H1 (cell line): Measurements from ENCODE around the gene AMOTL2. TPM values are rescaled to one million over a fixed set of nuclear protein-coding genes. Genes with fewer than 3 reads are reported as not detected.

Experiments used
- BRCA1 ChIP-seq: IDR thresholded peaks from 2 replicates; pipeline ENCODE4 v1.6.1; 2012; ENCODE audit warnings: low read depth, low read length, improper control_type of control experiment
- CBX8 ChIP-seq: fragments of 300-800, 300-1000 bp; sonication (generic); IDR thresholded peaks from 2 replicates; pipeline ENCODE4 v1.7.1; 2016; ENCODE audit warnings: low read depth, low read length, borderline replicate concordance
- EP300 ChIP-seq, 2 experiments: IDR thresholded peaks; 1 replicate in 1 of 2; 2 replicates in 1 of 2; pipeline ENCODE4 v1.6.1; 2011 to 2012; ENCODE audit warnings: low read depth in 2 of 2, low read length in 2 of 2, mild to moderate bottlenecking in 2 of 2, borderline replicate concordance in 1 of 2, inconsistent platforms in 1 of 2, moderate library complexity in 1 of 2
- EZH2 ChIP-seq: fragments of 200-600 bp; sonication (generic); IDR thresholded peaks from 2 replicates; pipeline ENCODE4 v1.7.1; 2012; ENCODE audit warnings: low read depth, mild to moderate bottlenecking, moderate library complexity, low read length, inconsistent platforms; ENCODE audit not compliant: severe bottlenecking
- KDM4A ChIP-seq: IDR thresholded peaks from one replicate; pipeline ENCODE4 v1.7.1; 2012; ENCODE audit warnings: low read depth, mild to moderate bottlenecking, moderate library complexity, low read length, inconsistent platforms; ENCODE audit not compliant: severe bottlenecking
- KDM5A ChIP-seq: fragments of 200-600 bp; IDR thresholded peaks from 2 replicates; pipeline ENCODE4 v1.7.1; 2012; ENCODE audit warnings: mild to moderate bottlenecking, low read length, inconsistent platforms, mixed read lengths
- RFX5 ChIP-seq: IDR thresholded peaks from 2 replicates; pipeline ENCODE4 v1.6.1; 2011; ENCODE audit warnings: low read depth, low read length, improper control_type of control experiment, borderline replicate concordance
- SP2 ChIP-seq: IDR thresholded peaks from 2 replicates; pipeline ENCODE4 v1.6.1; 2012; ENCODE audit warnings: mild to moderate bottlenecking, low read length, inconsistent platforms
- TAF1 ChIP-seq: IDR thresholded peaks from 2 replicates; pipeline ENCODE4 v1.6.1; 2011; ENCODE audit warnings: mild to moderate bottlenecking, low read depth, low read length
- TCF12 ChIP-seq: IDR thresholded peaks from 2 replicates; pipeline ENCODE4 v1.6.1; 2011; ENCODE audit warnings: low read depth, mild to moderate bottlenecking, low read length
- polyA plus RNA-seq, 7 experiments: library from polyadenylated mRNA; depleted of rRNA in 3 of 7; stranded (reverse) in 5 of 7; unstranded in 2 of 7; fragments of >200 nt in 5 of 7; fragments of 200-250 nt in 2 of 7; gene quantifications; 1 replicate in 5 of 7; 2 replicates in 1 of 7; 4 replicates in 1 of 7; pipeline versions ENCODE4 v1.2.1 to v1.2.3, GENCODE V29; 2011 to 2013; ENCODE audit warnings: missing spikeins in 2 of 7, mixed read lengths in 2 of 7
- total RNA-seq: library from RNA; stranded (reverse); fragmentation: NEBNext Ultra II Directional; extraction: Animal tissue kit (Norgen Biotek cat#: 25700); gene quantifications from 2 replicates; pipeline ENCODE4 v1.2.1, GENCODE V29; 2021
- TF ChIP-seq, protein P1 (sequence below), 3 experiments: IDR thresholded peaks; 1 replicate in 2 of 3; 2 replicates in 1 of 3; pipeline versions ENCODE4 v1.5.1 to v1.6.1; 2011; ENCODE audit warnings: low read length in 3 of 3, mild to moderate bottlenecking in 3 of 3, inconsistent platforms in 2 of 3, low read depth in 1 of 3, moderate library complexity in 1 of 3; ENCODE audit not compliant: insufficient read depth in 1 of 3; ENCODE audit errors: control extremely low read depth in 1 of 3

Gene AMOTL2
- total and polyA plus RNA-seq, 2 of the 8 experiments (the other 6 are each of a cell fraction or from before 2014, with no cell fraction given): 19.0 to 63.7 TPM

DNA sequence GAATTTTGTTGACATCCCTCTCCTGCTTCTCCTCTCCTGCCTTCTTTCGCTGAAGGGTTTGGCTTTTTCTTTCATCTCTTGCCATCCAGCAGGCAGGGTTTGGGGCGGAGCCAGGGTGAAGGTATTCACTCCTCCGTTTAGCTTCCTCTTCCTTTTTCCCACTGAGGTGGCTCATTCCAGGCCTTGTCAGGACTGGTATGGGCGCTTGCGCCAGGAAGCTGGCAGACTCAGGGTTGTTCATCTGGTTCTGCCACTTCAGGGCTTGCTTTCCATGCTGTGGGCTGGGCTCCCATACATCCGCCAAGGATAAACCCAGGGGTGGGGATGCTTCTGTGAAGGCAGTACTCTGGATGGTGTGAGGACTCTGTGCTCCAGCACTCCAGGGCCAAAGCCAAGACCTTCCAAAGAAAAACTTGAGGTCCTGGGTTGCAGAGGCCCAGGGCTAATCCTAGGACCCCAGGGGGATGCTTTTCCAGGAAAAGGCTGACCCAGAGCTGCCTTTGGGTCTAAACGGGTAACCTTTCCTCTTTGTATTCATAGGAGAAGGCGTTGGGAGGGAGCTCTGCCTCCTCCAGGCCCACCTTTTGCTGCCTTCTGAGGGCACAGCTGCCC, 7.7 kb upstream of the AMOTL2 start (continued):
- TF ChIP-seq KDM5A (no peak), TCF12 (no peak), RFX5 (no peak), EP300 (IDR thresholded peaks at IDR 0.05; ENCODE audit: borderline replicate concordance in 1 of 2, low read depth in 2 of 2, low read length in 2 of 2) (no peak), KDM4A (no peak), CBX8 (no peak), BRCA1 (no peak), EZH2 (no peak), TAF1 (no peak), SP2 (no peak)
- TF ChIP-seq, protein P1, sequence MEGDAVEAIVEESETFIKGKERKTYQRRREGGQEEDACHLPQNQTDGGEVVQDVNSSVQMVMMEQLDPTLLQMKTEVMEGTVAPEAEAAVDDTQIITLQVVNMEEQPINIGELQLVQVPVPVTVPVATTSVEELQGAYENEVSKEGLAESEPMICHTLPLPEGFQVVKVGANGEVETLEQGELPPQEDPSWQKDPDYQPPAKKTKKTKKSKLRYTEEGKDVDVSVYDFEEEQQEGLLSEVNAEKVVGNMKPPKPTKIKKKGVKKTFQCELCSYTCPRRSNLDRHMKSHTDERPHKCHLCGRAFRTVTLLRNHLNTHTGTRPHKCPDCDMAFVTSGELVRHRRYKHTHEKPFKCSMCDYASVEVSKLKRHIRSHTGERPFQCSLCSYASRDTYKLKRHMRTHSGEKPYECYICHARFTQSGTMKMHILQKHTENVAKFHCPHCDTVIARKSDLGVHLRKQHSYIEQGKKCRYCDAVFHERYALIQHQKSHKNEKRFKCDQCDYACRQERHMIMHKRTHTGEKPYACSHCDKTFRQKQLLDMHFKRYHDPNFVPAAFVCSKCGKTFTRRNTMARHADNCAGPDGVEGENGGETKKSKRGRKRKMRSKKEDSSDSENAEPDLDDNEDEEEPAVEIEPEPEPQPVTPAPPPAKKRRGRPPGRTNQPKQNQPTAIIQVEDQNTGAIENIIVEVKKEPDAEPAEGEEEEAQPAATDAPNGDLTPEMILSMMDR (IDR thresholded peaks at IDR 0.05; ENCODE audit: control extremely low read depth in 1 of 3, insufficient read depth in 1 of 3, low read depth in 1 of 3, low read length in 3 of 3): no peak
